OCI-M1 (cell line): Measurements from ENCODE around the gene L3MBTL2.
"Not testable (repeated sequence)": the region's sequence is repeated elsewhere in the genome, so short reads cannot be mapped to it uniquely, and the experiment has no call there.

Experiments
- DNase-seq: peaks from one replicate; lab custom pipeline; 2025; lab: John Stamatoyannopoulos, UW

L3MBTL2 gene

GRCh38 chr22:41241133-41241676 is 36.1 kb downstream of the L3MBTL2 start:
- no peak for DNase-seq

GRCh38 chr22:41242396-41243117 is 37.4 kb downstream of the L3MBTL2 start:
- DNase-seq, result no peak

DNA sequence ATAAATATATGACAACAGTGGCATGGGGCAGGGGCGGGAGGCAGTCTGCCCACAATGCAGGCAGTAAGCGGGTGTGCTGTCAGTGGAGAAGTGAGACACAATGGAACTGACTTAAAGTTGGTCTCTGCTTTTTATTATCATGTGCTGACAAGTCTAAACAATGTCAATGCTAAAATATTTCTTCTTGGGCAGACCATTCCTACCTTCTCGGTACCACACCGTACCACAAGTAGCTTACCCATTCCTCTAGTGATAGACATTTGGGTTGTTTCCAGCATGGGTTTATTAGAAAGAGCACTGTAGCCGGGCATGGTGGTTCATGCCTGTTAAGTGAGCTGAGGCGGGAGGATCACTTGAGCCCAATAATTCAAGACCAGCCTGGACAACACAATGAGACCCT is 38.2 kb downstream of the L3MBTL2 start:
- DNase-seq, result no peak

DNA sequence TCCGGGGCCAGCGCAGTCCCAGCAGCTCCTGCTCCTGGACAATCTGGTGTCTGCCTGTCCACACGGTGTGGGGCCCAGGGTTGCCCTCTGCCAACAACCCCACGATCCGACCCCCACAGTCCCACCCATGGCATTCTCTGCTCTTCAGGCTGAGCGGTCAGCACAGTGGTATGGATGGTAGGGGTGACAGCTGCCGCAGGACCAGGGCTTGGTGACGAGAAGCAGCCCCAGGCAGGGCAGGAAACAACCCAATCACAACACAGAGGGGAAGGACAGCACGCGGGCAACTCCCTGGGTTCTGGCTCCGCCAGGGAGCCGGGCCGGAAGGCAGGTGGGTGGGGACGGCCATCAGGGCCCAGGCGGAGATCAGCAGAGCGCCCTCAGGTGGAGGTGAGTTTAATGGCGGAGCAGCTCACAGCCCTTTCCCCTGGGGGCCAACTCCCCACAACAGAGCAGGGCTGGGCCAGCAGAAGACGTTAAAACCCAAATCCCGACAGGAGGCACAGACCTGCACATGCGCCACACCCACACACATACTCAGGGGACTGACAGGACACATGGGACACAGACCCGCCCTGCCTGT is 40.9 kb downstream of the L3MBTL2 start:
- no peak for DNase-seq

GRCh38 chr22:41247703-41248102 is 42.6 kb downstream of the L3MBTL2 start:
- DNase-seq, result no peak

DNA sequence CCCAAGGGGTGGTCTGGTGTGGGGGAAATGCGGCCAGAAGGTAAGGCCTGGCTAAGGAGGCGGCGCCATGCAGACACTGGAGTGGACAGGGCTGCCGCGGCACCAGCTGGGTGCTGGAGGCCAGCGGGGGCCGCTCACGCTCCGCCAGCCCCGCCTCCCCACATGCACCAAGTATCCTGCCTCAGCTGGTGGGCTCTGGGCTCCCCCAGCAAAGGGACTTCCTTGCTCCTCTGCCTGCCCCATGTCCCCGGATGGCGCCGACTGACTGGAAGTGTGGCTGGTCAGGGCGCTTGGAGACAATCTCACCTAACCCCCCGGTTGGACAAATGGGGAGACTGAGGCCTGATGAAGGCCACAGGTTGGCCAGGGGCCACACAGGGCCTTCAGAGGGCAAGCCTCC is 43.2 kb downstream of the L3MBTL2 start:
- DNase-seq, result no peak

DNA sequence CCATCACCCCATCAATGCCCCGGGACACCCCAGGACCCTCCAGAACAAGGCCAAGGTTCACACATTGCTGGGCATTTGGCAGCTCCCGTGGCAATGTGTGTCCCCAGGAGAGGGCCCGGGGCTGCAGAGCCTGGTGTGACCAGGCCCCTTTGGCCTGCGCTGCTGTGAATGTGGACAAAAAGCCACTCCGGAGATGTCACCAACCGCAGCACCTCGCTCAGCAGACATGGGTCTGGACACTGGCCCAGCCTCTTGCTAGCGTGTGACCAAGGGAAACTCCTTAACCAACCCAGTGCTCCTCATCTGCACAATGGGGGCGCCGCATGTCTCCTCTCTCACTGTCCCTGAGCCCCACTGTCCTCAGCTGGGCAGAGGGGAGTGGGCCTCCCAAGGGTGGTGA is 43.6 kb downstream of the L3MBTL2 start:
- DNase-seq, result no peak

DNA sequence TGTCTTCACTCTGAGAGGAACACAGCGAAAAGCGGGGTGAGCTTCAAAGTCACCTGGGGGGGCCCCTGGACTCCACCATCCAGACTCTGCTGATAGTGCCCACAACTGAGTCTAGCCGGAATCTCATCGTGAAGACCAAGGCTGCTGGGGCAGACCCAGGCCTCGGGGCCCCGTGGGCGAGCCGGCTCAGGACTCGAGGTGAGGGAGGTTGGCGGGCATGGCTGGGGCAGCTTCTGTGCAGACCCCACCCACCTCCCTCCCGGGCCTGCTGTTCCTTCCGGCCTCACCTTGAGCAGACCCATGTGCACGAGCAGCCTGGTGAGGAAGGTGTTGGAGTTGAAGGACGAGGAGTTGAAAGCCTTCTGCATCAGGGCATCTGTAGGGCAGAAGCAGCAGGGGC is 44.3 kb downstream of the L3MBTL2 start:
- no peak for DNase-seq

DNA sequence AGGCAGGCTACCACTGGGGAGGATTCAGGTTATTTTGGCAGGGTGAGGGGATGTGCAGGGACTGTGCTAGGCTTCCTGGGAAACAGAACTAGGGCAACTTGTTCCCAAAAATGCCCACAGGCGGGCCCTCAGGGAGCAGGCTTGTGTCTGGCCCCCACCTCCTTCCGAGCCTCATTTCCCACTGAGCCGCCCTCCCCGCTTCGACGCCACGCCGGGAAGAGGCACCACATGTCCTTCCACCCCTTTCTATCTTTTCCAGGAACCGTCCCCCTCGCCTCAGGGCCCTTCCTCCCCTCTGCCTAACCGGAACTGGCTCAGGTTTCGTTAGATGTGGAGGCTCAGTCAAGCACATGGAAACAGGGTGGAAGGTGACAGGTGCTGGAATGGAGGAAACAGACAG is 45.0 kb downstream of the L3MBTL2 start:
- no peak for DNase-seq

DNA sequence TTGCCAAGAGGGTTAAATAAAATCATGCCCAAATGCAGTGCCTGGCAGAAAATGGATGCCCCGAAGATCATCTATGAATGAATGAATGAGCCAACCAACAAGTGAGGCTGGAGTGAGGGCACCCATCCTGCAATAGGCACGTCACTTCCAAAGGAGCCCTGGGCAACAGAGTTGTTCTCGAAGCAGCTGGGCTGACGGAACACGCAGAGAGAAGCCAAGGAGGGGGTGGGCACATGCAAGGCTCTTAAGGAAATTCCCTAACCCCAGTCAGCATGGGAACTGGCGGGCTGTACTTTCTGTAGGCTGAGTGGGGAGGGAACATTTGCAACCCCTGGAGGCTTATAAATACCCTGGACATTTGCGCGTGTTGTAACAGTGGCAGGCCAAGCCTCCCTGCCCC is 47.3 kb downstream of the L3MBTL2 start:
- no peak for DNase-seq

GRCh38 chr22:41254230-41254629 is 49.1 kb downstream of the L3MBTL2 start:
- DNase-seq, result no peak

GRCh38 chr22:41256254-41257253 is 51.4 kb downstream of the L3MBTL2 start:
- no peak for DNase-seq

DNA sequence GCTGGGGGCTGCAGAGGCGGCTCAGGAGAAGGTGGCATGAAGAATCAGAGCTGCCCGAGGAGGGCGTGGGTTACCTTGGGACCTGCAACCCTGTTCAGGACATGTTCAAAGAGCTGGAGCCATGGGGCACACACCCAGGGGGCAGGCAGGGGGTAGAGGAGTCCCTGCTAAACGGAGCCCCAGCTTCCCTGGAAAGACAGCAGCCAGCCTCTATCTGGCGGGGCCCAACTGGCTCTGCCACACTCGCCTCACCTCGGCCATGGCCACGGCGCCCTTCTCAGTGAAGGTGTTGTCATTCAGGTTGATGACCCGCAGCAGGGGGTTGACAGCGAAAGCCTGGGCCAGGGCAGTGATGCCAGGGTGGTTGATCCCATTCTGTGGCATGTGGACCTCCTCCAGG is 52.6 kb downstream of the L3MBTL2 start:
- DNase-seq, result no peak

DNA sequence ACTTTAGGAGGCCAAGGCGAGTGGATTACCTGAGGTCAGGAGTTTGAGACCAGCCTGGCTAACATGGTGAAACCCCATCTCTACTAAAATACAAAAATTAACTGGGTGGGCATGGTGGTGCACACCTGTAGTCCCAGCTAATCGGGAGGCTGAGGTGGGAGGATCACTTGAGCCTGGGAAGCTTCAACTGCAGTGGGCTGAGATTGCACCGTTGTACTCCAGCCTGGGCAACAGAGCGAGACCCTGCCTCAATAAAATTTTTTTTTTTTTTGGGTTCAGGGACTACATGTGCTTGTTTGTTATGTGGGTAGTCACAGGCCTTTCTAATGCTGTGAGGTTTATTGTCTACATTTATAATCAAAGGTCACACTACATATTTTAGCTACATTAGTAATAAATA is 54.6 kb downstream of the L3MBTL2 start:
- DNase-seq, result not testable (repeated sequence)

DNA sequence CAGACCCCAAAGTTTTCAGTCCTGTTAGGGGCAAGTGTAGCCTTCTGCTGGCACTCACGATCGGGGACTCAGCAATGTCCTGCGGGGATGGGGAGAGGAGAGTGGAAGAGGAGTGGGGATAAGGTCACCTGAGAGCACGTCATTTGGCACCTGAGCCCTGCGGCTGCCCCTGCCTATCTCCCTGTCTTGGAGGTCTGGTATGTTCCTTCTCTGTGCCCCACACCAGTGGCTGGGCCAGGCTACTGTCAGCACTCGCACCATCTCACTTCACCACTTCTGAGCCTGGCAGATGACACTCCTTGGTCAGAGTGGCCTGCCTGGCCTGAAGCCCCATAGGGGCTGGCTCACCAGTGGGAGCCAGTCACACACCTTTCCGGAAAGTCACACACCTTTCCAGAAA is 55.8 kb downstream of the L3MBTL2 start:
- DNase-seq, result no peak

DNA sequence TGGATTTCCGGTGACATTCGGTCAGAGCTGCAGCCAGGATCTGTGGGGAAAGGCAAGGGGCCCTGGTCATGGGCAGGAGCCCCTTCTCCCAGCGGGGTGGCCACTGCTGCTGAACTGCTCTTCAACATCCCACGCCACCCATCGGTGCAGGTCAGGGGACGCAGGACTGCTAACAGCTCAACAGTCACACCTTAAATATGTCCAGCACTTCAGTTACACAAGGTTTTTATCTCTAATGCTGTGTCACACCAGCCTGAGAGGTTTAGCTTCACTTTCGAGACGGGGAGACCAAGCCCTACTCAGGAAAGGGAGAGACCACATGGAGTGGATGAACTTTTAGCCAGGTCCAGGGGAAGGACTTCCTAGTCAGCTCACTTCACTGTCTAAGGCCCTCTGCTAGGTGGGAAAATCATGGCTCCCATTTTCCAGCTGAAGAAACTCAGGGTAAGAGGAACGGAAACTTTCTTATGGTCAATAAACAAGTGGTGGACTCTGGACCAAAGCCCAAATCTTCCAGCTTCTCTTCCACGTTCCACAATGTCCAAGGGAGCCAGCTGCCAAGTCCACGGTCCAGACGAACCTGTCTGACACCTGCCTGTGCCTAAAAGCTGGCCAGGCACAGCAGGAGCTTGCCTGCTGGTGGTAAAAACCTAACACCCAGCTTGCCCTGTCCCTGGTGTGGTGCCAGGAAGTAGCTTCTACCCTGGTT is 56.6 kb downstream of the L3MBTL2 start:
- DNase-seq, result no peak

GRCh38 chr22:41262250-41262765 is 57.2 kb downstream of the L3MBTL2 start:
- DNase-seq, result no peak

GRCh38 chr22:41263704-41264103 is 58.6 kb downstream of the L3MBTL2 start:
- no peak for DNase-seq

GRCh38 chr22:41264408-41264941 is 59.4 kb downstream of the L3MBTL2 start:
- DNase-seq, result no peak

DNA sequence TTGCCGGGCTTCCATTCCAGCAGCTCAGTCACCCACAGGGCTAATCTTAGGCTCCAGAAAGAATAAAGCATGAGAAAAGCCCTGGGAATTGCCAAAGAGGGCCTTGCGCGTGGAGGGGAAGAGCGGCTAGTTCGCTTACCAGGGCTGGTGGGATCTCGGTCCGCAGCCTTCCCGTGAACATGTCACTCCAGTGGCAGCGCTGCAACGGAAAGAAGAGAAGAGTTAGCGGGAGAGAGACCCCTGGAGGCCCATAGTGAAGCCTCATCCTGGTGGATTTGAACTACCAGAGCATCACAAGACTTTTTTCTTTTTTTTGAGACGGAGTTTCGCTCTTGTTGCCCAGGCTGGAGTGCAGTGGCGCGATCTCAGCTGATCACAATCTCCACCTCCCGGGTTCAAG is 62.8 kb downstream of the L3MBTL2 start:
- no peak for DNase-seq

- DNase-seq, result no peak
These were observed 66.7 kb downstream of the L3MBTL2 start for GRCh38 chr22:41271787-41272186.
